GM19351 (cell line): ENCODE measurements around the gene LGALS7B.
"Not testable (repeated sequence)": the region's sequence is repeated elsewhere in the genome, so short reads cannot be mapped to it uniquely, and the experiment has no call there.

Source experiments
- ATAC-seq: cut with Tn5 transposase; IDR thresholded peaks from one replicate; pipeline ENCODE4 v1.9.1; 2021; ENCODE audit warnings: mild to moderate bottlenecking, moderate library complexity; ENCODE audit not compliant: unreplicated experiment

The LGALS7B gene

DNA sequence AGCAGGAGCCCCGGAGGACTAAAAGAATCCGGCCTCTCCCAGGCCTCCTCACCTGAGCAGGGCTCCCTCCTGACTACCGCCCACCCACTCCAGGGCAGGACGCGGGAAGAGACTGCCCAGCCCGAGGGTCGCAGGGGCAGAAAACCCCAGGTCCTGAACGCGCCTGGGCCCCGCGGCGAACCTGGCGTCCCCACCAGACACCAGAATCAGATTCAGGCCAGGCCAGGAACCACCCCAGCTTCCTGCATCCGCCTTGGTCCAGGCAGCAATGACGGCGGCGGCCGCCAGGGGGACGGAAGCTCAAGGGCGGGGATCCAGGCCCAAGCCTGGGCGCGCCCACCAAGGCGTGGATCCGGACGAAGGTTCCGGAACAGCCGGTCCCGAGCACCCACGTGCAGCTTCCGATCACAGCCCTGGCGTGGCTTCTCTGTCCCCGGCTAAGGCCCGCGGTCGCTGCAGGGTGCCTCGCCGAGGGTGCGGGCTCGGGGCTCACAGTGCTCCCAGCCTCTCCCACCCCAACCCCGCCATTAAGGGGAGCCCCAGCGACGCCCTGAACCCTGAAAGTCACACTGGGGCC is 19.3 kb upstream of the LGALS7B start:
- peak; percentile 73 for ATAC-seq

- peak; percentile 7 for ATAC-seq
Measured at GRCh38 chr19:38770228-38770948, 18.6 kb upstream of the LGALS7B start.

- peak; percentile 62 for ATAC-seq
Measured at GRCh38 chr19:38770949-38771275, 18.1 kb upstream of the LGALS7B start.

GRCh38 chr19:38771569-38771968 is 17.4 kb upstream of the LGALS7B start:
- ATAC-seq, result not testable (repeated sequence)

DNA sequence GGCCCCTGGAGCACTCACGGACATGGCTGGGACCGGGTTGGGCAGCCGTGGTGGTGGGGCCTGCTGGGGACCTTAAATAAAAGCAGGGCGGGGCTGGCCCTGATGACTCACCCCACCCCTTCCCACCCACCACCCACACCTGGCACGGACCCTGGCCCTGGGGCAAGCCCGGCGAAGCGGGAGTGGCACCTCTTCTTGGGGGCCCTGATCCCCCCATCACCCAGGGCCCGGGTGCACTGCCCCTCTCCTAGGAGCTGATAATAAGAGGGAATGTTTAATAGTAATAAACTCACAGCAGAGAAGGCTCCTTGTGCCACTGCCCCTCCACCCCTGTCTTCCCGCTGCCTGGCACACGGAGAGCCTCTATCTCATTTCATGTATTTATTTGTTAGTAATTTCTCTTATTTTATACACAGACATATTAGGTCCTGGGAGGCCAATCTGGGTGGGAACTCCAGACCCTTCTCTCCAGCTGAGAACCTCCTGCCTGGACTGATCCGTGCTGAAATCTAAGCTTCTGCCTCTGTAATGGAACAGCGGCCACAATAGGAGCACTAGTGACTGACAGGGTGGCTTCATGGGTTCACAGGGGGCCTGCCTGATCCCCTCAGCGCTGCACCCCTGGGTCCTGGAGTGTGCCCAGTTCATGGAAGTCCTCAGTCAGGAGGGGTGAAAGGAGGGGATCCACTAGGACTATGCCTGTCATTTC is 15.4 kb upstream of the LGALS7B start, which contains the start of gene LGALS7:
Gene LGALS7, minus strand, starts transcription at position 49 of the 709 bp plus-strand sequence. Its CDS starts 25 bp downstream, at position 24.
- ATAC-seq, result no peak

GRCh38 chr19:38774181-38774950 is 14.6 kb upstream of the LGALS7B start:
- no peak for ATAC-seq

DNA sequence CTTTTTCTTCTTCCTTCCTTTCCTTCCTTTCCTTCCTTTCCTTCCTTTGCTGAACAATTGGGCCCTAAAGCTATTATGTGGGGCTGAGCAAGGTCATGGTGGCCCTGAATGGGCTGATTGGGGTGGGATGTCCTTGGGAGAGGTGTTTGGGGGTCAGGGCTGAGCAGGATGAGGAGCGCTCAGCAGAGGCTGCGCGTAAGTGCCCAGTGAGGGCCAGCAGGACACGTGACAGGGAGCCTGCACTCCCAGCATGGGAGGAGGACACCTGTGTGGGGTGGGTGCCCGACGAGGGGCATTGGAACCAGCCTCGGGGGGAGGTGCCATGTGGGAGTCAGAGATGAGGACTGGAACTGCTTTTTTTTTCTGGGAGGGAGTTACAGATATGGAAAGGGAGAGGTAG is 10.3 kb upstream of the LGALS7B start:
- no peak for ATAC-seq

GRCh38 chr19:38780443-38780842 is 8.6 kb upstream of the LGALS7B start:
- ATAC-seq, result no peak

DNA sequence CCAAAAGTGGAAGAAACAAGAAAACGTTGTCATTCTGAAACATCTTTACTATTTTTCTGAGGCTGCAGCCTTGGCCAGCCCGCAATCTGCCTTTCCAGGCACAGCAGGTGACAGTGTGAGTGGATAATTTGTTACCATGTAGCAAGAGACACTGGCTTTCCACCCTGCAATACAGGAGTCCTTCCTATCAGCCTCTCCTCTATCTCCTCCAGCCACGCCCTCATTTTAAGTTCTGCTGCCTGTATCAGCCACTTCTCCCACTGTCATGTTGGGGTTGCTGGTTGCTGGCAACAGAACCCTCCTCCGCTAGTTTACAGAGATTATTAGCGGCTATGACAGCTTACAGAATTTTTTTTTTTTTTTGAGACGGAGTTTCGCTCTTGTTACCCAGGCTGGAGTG is 7.9 kb upstream of the LGALS7B start:
- ATAC-seq, result no peak

DNA sequence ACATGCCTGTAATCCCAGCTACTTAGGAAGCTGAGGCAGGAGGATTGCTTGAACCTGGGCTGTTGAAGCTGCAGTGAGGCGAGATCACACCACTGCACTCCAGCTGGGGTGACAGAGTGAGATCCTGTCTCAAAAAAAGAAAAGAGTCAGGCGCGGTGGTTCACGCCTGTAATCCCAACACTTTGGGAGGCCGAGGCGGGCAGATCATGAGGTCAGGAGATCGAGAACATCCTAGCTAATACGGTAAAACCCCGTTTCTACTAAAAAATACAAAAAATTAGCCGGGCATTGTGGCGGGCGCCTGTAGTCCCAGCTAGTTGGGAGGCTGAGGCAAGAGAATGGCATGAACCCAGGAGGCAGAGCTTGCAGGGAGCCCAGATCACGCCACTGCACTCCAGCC is 6.8 kb upstream of the LGALS7B start:
- ATAC-seq, result not testable (repeated sequence)

DNA sequence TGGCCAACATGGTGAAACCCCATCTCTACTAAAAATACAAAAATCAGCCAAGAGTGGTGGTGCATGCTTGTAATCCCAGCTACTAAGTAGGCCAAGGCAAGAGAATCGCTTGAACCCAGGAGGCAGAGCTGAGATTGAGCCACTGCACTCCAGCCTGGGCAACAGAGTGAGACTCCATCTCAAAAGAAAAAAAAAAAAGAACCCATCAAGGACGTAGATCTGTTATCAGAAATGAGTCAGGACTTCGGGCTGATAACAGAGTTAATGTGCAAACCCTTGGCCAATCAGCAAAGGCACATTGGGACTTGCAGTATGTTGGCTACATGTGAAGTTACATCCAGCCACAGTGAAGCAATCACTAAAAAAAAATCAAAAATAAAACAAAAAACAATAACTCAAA is 4.8 kb upstream of the LGALS7B start:
- no peak for ATAC-seq

DNA sequence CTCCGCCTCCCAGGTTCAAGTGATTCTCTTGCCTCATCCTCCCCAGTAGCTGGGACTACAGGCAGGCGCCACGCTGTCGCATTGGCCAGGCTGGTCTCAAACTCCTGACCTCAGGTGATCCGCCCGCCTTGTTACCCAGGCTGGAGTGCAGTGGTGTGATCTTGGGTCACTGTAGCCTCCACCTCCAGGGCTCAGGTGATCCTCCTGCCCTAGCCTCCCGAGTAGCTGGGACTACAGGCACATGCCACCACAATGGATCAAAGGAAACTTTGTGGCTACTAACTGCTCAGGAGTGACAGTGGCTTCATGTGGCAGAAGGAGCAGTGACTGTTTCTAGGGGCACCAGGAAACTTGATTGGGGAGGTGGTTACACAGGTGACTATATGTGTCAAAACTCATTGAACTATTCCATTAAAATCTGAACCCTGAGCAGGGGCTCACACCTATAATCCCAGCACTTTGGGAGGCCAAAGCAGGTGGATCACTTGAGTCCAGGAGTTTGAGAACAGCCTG is 3.8 kb upstream of the LGALS7B start:
- ATAC-seq, result no peak

- ATAC-seq, result not testable (repeated sequence)
Measured at GRCh38 chr19:38786061-38786460, 2.9 kb upstream of the LGALS7B start.

DNA sequence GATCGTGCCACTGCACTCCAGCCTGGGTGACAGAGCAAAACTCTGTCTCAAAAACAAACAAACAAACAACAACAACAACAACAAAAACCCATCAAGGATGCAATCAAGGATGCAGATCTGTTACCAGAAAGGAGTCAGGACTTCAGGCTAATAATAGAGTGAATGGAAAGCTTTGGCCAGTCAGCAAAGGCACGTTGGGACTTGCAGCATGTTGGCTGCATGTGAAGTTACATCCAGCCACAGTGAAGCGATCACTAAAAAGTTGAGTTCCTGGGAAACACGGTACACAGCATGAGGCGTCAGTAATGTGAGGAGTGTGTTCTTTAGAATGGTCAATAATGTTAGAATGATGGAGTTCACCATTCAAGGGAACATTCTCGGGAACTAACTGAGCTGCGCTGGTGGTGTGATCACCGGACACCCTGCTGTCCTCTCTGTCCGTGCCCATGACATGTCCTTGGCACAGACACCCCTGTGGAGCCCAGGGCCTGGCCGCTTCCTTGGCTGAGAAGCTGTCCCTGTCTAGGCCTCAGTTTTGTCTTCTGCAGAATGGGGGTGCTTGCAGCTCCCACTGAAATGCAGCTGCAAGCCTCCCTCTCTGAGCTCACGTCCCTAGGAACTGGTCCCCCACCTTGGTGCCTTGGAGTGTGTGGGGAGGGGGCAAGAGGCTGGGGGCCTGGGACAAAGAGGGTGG is 2.3 kb upstream of the LGALS7B start:
- ATAC-seq, result no peak

DNA sequence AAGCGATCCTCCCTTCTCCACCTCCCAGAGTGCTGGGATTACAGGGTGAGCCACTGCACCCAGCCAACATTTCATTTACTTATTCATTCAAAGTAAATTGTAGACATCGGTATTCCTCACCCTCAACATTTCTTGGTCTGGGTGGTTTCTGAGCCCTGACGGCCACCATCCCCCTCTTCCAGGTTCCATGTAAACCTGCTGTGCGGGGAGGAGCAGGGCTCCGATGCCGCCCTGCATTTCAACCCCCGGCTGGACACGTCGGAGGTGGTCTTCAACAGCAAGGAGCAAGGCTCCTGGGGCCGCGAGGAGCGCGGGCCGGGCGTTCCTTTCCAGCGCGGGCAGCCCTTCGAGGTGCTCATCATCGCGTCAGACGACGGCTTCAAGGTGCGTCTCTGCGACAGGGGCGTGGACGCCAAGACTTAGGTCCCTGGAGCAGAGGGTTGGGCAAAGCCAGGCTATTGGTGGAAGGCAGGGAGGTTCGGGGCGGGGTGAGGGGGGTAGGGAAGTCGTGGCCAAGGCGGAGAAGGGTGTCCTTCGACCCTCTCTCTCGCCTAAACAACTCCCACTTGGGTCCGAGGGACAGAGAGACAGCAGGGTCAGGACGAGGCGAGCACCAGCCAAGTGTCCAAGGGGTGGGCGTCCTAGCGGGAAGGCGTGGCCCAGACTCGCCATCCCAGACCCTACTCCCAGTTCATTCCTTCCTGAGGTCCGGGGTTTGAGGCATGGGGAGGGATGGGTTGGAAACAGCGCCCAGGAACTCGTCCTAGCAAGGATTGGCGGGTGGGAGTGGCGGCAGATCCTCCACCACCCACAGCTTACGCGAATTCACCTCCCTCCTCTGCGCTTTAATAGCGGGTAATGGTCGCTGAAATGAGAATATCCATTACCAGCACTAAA is 1.8 kb downstream of the LGALS7B start:
- not testable (repeated sequence) for ATAC-seq

- peak; percentile 61 for ATAC-seq
Measured at GRCh38 chr19:38791451-38792064, 2.6 kb downstream of the LGALS7B start.

- no peak for ATAC-seq
Measured at GRCh38 chr19:38792250-38793111, 3.5 kb downstream of the LGALS7B start.

- no peak for ATAC-seq
Measured at GRCh38 chr19:38793177-38793576, 4.2 kb downstream of the LGALS7B start.
